Activated T-helper 1 cell treated with Interleukin-2 at 50 U/mL for 16 hours (primary cell): ENCODE data around the gene UNC13D.
"Not testable (repeated sequence)": the region's sequence is repeated elsewhere in the genome, so short reads cannot be mapped to it uniquely, and the experiment has no call there.

Source experiments
- DNase-seq: peaks from one replicate; pipeline ENCODE4 v3.0.0-alpha.2; 2020; ENCODE audit warnings: low read depth

Gene UNC13D

DNA sequence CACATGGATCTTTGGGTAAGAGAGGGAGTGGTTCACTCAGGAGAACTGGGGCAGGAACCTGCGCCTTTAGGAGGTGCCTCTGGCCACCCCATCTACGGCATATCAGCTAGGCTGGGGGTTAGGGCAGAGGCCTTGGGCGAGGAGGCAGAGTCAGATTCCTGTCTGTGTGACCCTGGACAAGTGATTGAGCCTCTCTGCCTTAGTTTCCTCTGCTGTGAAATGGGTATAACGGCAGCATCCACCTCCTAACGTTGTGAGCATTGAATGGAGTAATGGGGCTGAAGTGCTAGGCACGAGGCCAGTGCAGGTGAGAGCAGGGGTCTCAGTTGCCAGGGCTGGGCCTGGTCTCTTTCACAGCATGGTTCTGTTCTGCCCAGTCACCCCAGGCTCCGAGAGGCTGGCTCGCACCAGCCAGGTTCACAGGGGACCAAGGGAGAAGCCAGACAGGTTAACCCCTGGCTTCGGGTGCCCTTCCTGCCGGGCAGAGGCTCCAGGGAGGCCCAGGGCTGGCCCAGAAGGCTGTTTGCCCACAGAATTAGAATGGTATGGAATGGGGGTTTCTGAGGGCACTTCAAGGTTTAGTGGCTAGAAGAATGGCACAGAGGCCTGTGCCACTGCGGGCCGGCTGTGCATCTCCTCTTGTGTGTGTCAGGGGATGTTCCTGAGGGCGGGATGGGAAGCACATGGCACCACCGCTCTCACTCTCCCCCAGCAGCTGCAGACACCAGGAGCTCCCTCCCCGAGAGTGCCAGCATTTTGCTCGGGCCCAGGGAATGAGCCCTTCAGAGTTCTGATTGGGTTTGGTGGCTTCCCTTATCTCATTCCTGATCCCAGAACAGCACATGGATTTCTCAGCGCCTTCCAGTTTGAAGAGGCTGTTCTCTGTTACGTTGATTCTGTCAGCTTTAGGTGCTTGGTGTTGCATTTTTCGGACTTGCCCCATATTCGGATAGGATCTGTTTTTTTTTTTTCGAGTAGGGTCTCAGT is 23.8 kb downstream of the UNC13D start:
- no peak for DNase-seq

DNA sequence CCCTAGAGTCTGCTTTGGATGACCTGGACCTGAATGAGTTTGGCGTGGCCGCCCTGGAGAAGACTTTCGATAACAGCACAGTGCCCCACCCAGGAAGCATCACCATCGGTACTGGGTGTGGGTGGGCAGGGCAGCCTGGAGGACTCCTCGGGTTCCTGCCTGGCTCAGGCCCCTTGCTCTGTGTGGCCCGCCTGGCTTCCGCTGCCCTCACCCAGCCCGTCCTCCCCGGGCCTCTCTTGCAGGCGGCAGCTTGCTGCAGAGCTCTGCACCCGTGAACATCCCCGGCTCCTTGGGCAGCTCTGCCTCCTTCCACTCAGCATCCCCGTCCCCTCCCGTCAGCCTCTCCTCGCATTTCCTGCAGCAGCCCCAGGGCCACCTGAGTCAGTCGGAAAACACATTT is 24.5 kb downstream of the UNC13D start:
- DNase-seq: no peak

- no peak for DNase-seq
Observed at GRCh38 chr17:75819116-75819515, 25.1 kb downstream of the UNC13D start.

GRCh38 chr17:75818326-75818885 is 25.8 kb downstream of the UNC13D start:
- DNase-seq: no peak

DNA sequence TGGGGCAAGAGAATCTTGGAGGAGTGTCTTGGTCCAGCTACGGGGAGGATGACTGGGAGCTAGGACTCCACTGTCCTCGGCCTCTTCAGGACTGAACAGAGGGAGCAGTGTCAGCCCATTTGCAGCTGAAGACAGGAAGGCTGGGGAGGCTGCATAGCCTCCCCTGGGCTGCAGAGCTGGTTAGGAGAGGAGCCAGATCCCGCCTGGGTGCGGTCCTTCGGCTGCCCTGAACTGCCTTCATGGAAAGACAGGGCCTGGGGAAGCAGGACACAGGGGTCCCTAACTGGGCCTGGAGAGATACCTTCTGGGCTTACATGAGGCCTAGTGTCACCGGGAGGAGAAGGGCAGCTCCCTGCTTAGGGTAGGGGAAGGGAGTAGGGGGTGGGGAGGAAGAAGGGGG is 26.6 kb downstream of the UNC13D start:
- no peak for DNase-seq

GRCh38 chr17:75816693-75817092 is 27.5 kb downstream of the UNC13D start:
- no peak for DNase-seq

DNA sequence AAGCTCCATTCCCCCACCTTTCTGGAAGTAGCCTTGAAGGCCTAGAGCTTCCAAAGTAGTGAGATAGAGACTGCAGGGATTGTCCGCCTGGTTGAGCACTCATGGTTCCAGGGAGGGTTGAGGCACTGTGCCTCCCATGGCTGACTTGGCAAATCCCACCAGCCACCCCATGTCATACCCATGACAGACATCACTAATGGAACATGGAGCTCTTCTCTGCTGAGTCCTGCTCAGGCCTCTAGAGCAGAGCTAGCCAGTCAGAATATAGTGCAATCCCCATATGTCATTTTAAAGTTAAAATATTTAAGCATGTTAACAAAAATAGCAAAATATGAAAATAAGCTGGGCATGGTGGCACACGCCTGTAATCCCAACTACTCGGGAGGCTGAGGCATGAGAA is 28.8 kb downstream of the UNC13D start:
- DNase-seq: no peak

- no peak for DNase-seq
Observed at GRCh38 chr17:75814900-75815373, 29.3 kb downstream of the UNC13D start.

GRCh38 chr17:75814021-75814395 is 30.2 kb downstream of the UNC13D start:
- no peak for DNase-seq

DNA sequence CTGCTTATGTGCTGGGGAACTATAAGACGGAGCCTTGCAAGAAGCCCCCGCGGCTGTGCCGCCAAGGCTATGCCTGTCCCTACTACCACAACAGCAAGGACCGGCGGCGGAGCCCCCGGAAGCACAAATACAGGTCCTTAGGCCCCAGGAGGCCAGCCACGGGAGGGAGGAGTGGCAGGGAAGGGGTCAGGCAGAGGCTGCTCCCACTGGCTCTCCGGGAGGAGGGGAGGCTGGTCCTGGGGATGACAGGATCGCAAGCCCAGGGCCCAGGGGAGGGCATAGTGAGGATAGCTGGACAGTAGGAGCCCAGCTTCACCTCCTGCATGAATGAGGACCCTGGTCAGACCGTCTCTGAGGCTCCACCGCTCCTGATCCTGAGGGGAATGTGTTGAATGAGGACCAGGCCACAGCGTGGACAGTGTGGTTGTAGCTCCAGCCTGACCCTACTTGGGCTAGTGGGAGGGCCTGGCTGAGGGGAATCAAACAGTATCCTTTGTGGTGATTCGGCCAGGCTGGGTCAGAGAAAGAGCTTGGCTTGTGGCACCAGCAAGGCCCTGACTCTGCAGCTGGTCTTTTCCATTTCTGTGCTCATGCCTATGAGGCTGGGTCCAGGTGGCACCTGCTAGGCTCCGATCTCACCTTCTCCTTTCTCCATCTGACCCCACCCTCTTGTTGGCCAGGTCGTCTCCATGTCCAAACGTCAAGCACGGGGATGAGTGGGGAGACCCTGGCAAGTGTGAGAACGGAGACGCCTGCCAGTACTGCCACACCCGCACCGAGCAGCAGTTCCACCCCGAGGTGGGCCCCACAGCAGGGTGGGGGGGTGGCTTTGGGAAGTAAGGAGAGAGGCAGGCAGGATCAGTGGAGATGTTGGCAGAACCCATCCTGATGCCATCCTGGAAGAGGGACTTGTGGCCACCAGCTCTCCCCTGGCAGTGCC is 30.9 kb downstream of the UNC13D start:
- DNase-seq: no peak

DNA sequence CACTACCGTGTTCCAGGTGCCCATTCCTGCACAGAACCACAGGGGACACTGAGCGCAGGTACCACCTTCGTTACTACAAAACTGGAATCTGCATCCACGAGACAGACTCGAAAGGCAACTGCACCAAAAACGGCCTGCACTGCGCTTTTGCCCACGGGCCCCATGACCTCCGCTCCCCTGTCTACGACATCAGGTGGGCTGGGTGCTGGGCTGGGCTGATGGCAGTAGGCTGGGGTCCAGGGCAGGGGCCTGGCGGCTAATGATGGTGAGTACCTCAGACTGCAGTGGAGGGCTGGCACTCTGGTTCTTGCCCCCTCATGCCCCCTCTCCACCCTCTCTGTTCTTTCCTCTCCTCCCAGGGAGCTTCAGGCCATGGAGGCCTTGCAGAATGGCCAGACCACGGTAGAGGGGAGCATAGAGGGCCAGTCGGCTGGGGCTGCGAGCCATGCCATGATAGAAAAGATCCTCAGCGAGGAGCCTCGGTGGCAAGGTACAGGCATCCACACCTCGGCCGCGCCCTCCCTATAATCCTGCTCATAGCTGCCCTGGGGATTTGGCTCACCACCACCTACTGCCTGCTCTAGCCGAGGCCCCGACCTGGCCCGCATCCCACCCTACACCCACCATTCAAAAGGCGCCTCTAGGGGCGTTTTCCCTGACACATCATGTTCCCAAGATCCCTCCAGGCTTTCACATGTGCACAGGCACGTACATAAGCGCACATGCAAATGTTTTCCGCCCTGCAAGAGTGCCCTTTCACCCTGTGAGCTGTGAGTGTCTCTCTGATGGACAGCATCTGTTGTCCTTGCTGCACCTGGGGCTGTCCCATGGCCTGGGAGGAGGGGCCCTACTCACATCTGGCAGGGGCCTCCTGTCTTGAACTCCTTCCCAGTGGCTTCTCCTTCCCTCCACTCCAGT is 31.8 kb downstream of the UNC13D start:
- DNase-seq: no peak

DNA sequence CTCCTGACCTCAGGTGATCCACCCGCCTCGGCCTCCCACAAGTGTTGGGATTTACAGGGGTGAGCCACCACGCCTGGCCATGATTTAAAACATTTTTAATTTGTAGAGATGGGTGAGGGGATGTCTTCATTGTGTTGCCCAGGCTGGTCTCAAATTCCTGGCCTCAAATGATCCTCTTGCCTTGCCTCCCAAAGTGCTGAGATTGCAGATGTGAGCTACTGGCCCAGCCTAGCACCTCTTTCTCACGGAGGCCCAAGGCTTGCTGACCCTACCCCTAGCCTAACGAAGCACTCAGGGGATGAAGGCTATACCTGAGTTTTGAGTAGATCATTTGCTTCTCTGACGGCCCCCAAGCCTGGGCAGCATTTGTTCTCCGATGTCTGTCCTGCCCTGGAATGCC is 33.0 kb downstream of the UNC13D start:
- no peak for DNase-seq

DNA sequence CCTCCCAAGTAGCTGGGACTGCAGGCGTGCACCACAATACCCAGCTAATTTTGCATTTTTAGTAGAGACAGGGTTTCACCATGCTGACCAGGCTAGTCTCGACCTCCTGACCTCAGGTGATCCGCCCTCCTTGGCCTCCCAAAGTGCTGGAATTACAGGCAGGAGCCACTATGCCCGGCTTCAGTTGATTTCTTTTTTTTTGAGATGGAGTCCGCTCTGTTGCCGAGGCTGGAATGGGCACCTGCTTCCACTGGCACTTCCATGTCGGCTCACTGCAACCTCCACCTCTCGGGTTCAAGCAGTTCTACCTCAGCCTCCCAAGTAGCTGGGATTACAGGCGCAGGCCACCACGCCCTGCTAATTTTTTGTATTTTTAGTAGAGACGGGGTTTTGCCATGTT is 33.4 kb downstream of the UNC13D start:
- not testable (repeated sequence) for DNase-seq

- DNase-seq: no peak
Observed at GRCh38 chr17:75810216-75810615, 34.0 kb downstream of the UNC13D start.

DNA sequence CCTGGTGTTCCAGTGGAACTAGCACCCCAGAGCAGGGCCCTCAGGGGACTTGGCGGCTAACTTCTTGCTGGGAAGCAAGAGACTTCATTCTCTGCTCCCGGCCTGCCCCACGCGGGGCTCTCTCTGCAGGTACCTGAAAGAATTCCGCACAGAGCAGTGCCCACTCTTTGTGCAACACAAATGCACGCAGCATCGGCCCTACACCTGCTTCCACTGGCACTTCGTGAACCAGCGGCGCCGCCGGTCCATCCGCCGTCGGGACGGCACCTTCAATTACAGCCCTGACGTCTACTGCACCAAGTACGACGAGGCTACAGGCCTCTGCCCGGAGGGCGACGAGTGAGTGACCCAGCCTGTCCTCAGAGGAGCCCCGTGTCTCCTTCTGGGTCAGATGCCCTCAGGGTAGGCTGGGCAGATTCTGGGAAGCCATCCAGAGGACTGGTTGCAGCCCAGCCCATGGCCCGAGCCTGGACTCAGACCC is 34.5 kb downstream of the UNC13D start:
- DNase-seq: no peak

DNA sequence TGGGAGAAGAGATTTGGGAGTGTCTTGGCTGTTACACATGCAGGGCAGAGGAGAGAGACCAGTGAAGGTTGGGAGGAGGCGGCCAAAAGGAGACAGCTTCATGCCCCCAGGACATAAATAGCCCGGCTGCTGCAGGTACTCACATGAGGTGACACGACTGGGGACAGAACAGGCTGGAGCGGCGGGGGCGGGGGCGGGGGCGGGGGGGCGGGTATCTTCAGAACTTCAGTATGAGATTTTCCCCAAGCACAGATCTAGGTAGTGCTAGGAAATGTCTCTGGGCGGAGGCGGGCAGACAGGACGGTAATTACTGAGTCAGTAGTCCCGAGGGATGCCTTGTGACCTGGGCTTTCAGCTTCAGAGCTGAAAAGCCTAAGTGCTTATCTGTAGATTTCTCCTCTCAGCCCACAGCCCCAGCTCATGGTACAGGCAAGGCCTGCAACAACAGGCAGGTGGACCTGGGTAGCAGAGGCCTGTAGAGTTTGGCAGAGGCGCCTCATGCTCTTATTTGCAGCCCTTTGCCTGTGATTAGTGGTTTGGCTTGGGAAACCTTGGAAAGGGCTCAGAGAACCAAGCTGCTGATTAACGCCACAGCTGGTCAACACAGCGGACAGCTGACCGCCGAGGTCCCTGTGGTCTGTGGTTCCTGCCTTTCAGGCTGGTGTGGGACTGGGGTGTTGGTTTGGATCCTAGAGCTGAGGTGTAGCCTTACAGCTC is 35.1 kb downstream of the UNC13D start:
- DNase-seq: no peak

- no peak for DNase-seq
Observed at GRCh38 chr17:75808549-75808904, 35.7 kb downstream of the UNC13D start.

- no peak for DNase-seq
Observed at GRCh38 chr17:75807861-75808260, 36.3 kb downstream of the UNC13D start.

DNA sequence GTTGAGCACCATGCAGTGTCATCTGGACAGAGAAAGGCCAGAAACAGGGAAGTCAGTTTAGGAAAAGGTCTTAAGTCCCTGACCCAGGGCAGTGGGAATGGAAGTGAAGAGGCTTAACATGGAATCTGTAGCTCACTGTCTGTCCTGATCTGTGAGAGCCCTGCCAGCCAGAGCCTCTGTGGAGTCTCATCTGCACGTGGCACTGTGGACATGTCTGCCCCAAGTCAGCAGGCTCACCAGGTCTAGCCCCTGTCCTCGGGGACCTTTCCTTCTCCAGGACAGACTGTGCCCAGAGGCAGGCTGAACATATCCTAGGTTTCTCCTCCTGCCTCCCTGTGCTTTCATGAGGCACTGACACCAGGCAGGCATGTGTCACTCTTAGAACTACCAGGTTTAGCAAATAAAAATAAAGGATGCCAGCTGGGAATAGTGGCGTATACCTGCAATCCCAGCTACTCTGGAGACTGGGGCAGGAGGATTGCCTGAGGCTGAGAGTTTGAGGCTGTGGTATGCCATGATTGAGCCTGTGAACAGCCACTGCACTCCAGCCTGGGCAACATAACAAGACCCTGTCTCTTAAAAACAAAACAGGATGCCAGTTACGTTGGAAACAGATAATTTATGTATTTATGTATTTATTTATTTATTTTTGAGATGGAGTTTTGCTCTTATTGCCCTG is 37.2 kb downstream of the UNC13D start:
- DNase-seq: no peak

GRCh38 chr17:75803883-75804282 is 40.3 kb downstream of the UNC13D start:
- no peak for DNase-seq
